A549 (cell line): ENCODE results near the gene ARHGAP32. TPM values are rescaled to one million over a fixed set of nuclear protein-coding genes. Genes with fewer than 3 reads are reported as not detected.

Experiments used
- ATAC-seq, 2 experiments: fragments of 200-7000 bp in 1 of 2; fragments of >200 bp in 1 of 2; cut with Nextera tagmentation in 1 of 2; cut with Tn5 transposase in 1 of 2; 3 replicates each; pipeline versions ENCODE4 v1.8.0 to v1.9.1; 2018 to 2020; ENCODE audit warnings: mild to moderate bottlenecking in 1 of 2, moderate library complexity in 1 of 2
- CTCF ChIA-PET: fragments of 300-600 bp; sonication (Branson Sonifier 250); formaldehyde crosslinking; extraction: SDS; loops from one replicate; lab custom pipeline; 2021; ENCODE audit warnings: antibody characterized with exemption, inconsistent platforms; lab: Yijun Ruan, JAX
- POLR2A ChIA-PET: fragments of 350-600 bp; formaldehyde crosslinking; extraction: SDS; loops from one replicate; lab custom pipeline; 2021; ENCODE audit warnings: antibody characterized with exemption, inconsistent platforms; lab: Yijun Ruan, JAX
- DNase-seq, 2 experiments: peaks; one replicate each; pipeline versions ENCODE4 v3.0.0 to v3.0.0-alpha.2; 2011 to 2016; ENCODE audit warnings: low read depth in 1 of 2, low spot score in 1 of 2
- FAIRE-seq: peaks from 2 replicates; lab custom pipeline; 2011; peaks lifted over from hg19 to GRCh38; lab: Jason Lieb, UNC
- H3K27ac ChIP-seq, 2 experiments: fragments of >200 bp; sonication (Bioruptor Twin); formaldehyde crosslinking; 3 replicates each; pipeline ENCODE4 v1.5.1; 2016 to 2017
- H3K4me1 ChIP-seq: fragments of >200 bp; sonication (Bioruptor Twin); formaldehyde crosslinking; 3 replicates; pipeline ENCODE4 v1.6.1; 2016
- H3K4me2 ChIP-seq: fragments of >200 bp; sonication (Bioruptor Twin); formaldehyde crosslinking; 3 replicates; pipeline ENCODE4 v1.6.1; 2016
- H3K4me3 ChIP-seq: fragments of >200 bp; sonication (Bioruptor Twin); formaldehyde crosslinking; 3 replicates; pipeline ENCODE4 v1.5.1; 2016
- H3K9me3 ChIP-seq: fragments of >200 bp; sonication (Bioruptor Twin); formaldehyde crosslinking; 3 replicates; pipeline ENCODE4 v1.6.1; 2016
- CBX2 ChIP-seq: fragments of 200-600 bp; sonication (generic); IDR thresholded peaks from 2 replicates; pipeline ENCODE4 v1.6.1; 2016; ENCODE audit warnings: low read depth, mild to moderate bottlenecking, borderline replicate concordance
- CTCF ChIP-seq: fragments of >200 bp; sonication (Bioruptor Twin); formaldehyde crosslinking; IDR thresholded peaks from 3 replicates; pipeline ENCODE4 v1.5.1; 2016
- EHMT2 ChIP-seq: fragments of 200-600 bp; sonication (generic); IDR thresholded peaks from 2 replicates; pipeline ENCODE4 v1.6.1; 2016; ENCODE audit warnings: antibody characterized with exemption, low read depth, mild to moderate bottlenecking, moderate library complexity
- FOSB ChIP-seq: fragments of 250-450 bp; sonication (Bioruptor Pico); IDR thresholded peaks from 2 replicates; pipeline ENCODE4 v1.5.0; 2020; ENCODE audit warnings: mild to moderate bottlenecking, moderate library complexity
- FOXS1 ChIP-seq: fragments of 250-450 bp; sonication (Bioruptor Pico); IDR thresholded peaks from 2 replicates; pipeline ENCODE4 v1.5.0; 2020; ENCODE audit warnings: mild to moderate bottlenecking, moderate library complexity
- HOXA7 ChIP-seq: fragments of 250-450 bp; sonication (Bioruptor Pico); IDR thresholded peaks from 2 replicates; pipeline ENCODE4 v1.5.0; 2020; ENCODE audit warnings: mild to moderate bottlenecking, moderate library complexity
- HOXB5 ChIP-seq: fragments of 250-450 bp; sonication (Bioruptor Pico); IDR thresholded peaks from 2 replicates; pipeline ENCODE4 v1.5.0; 2020; ENCODE audit warnings: mild to moderate bottlenecking, moderate library complexity
- KDM1A ChIP-seq: fragments of 200-600 bp; sonication (generic); IDR thresholded peaks from 2 replicates; pipeline ENCODE4 v1.6.1; 2016; ENCODE audit warnings: low read depth, mild to moderate bottlenecking
- KDM5A ChIP-seq: fragments of 200-600 bp; sonication (generic); IDR thresholded peaks from 2 replicates; pipeline ENCODE4 v1.6.1; 2016; ENCODE audit warnings: antibody characterized with exemption, mild to moderate bottlenecking
- RAD21 ChIP-seq, 2 experiments: fragments of >200 bp in 1 of 2; sonication (Bioruptor Twin) in 1 of 2; formaldehyde crosslinking in 1 of 2; IDR thresholded peaks in 1 of 2; conservative IDR thresholded peaks in 1 of 2; 2 replicates in 1 of 2; 3 replicates in 1 of 2; pipeline ENCODE4 v1.6.1; 2012 to 2018; ENCODE audit warnings: inconsistent platforms in 1 of 2
- REST ChIP-seq: fragments of 200-600 bp; sonication (generic); IDR thresholded peaks from 2 replicates; pipeline ENCODE4 v1.6.1; 2016; ENCODE audit warnings: antibody characterized with exemption, mild to moderate bottlenecking, moderate library complexity
- RFX5 ChIP-seq: fragments of 450-650 bp; IDR thresholded peaks from 2 replicates; pipeline ENCODE4 v1.7.1; 2014; ENCODE audit warnings: antibody characterized with exemption, mild to moderate bottlenecking, moderate library complexity
- RNF2 ChIP-seq: fragments of 200-600 bp; sonication (generic); IDR thresholded peaks from 2 replicates; pipeline ENCODE4 v1.6.1; 2016; ENCODE audit warnings: low read depth, mild to moderate bottlenecking, antibody characterized with exemption, moderate library complexity, borderline replicate concordance
- SMC3 ChIP-seq: fragments of >200 bp; sonication (Bioruptor Twin); formaldehyde crosslinking; IDR thresholded peaks from 3 replicates; pipeline ENCODE4 v1.6.1; 2018; ENCODE audit warnings: inconsistent platforms
- SREBF2 ChIP-seq: fragments of 450-650 bp; IDR thresholded peaks from 2 replicates; pipeline ENCODE4 v1.6.1; 2014; ENCODE audit warnings: mild to moderate bottlenecking, moderate library complexity
- TFCP2L1 ChIP-seq: fragments of 250-450 bp; sonication (Bioruptor Pico); IDR thresholded peaks from 2 replicates; pipeline ENCODE4 v1.5.0; 2021; ENCODE audit warnings: mild to moderate bottlenecking
- ZC3H11A ChIP-seq: fragments of 450-650 bp; IDR thresholded peaks from 2 replicates; pipeline ENCODE4 v1.6.1; 2014; ENCODE audit warnings: antibody characterized with exemption, mild to moderate bottlenecking
- ZNF302 ChIP-seq: fragments of 250-450 bp; sonication (Bioruptor Pico); IDR thresholded peaks from 2 replicates; pipeline ENCODE4 v1.9.0; 2021; ENCODE audit warnings: inconsistent platforms, mild to moderate bottlenecking, moderate library complexity
- WGBS: methylation state at CpG from one replicate; pipeline ENCODE4 v1.1.6; 2017; ENCODE audit errors: missing lambda C conversion rate; 5-methylcytosine and 5-hydroxymethylcytosine counted together
- polyA plus RNA-seq, 4 experiments: library from polyadenylated mRNA; depleted of rRNA in 3 of 4; stranded (reverse); fragments of >200 nt; fragmentation: RNase III in 1 of 4; extraction: RNeasy Plus Mini Kit Qiagen cat#74134 plus additional on column Dnase treatment in 1 of 4; gene quantifications; 2 replicates in 3 of 4; 3 replicates in 1 of 4; pipeline ENCODE4 v1.2.3, GENCODE V29; 2011 to 2017

ARHGAP32 gene
- polyA plus RNA-seq, 2 of the 4 experiments (the other 2 are of a cell fraction) = 4.4 to 9.0 TPM

- H3K4me1 ChIP-seq = no peaks in the 10 kb centered on the region
- WGBS = 82% methylated on average over 6 of the region's 6 CpGs
- no peak for FAIRE-seq
These were observed 37.9 kb upstream of the ARHGAP32 start for GRCh38 chr11:129230006-129230405.

GRCh38 chr11:129226207-129226798, 34.2 kb upstream of the ARHGAP32 start:
- FAIRE-seq (no peak), DNase-seq (no peak), ATAC-seq (no peak)
- POLR2A ChIA-PET = no interaction called here
- H3K4me2 ChIP-seq = no peak overlapping the region
- H3K9me3 ChIP-seq = peaks cover 3% of the 10 kb centered on the region; the same call in 2 of the 3 replicates
- CTCF ChIA-PET = no interaction called here
- WGBS = 93% methylated on average over 2 of the region's 2 CpGs
- peaks cover 6% of the 10 kb centered on the region; the same call in 2 of the 3 replicates for H3K4me1 ChIP-seq
- no peak overlapping the region for H3K4me3 ChIP-seq
- H3K27ac ChIP-seq = no peak overlapping the region
- TF ChIP-seq ZC3H11A (no peak), KDM1A (no peak), KDM5A (no peak), RNF2 (no peak), SREBF2 (no peak), ZNF302 (CRISPR knock-in tag) (no peak), HOXB5 (CRISPR knock-in tag) (no peak), RFX5 (no peak), FOXS1 (CRISPR knock-in tag) (no peak), REST (no peak), CBX2 (no peak), EHMT2 (no peak)

More at GRCh38 chr11:129230006-129230405, 37.9 kb upstream of the ARHGAP32 start:
- Histone ChIP-seq H3K9me3 (peaks cover 3% of the 10 kb centered on the region; the same call in 2 of the 3 replicates), H3K27ac (no peak overlapping the region)
- no peak for DNase-seq
- ATAC-seq = no peak
- POLR2A ChIA-PET = no interaction called here
- TF ChIP-seq RAD21 (conservative IDR thresholded peaks at IDR 0.05 in 1 of 2, IDR thresholded peaks at IDR 0.05 in 1 of 2) = peak; percentile 26 to 52; a peak in 3 of 5 replicates
- TF ChIP-seq SMC3 = peak; percentile 3; the same call in 1 of the 3 replicates
- TF ChIP-seq KDM5A = no peak
- TF ChIP-seq HOXA7 (CRISPR knock-in tag) = no peak
- TF ChIP-seq REST = no peak
- peak; percentile 34; the same call in 2 of the 3 replicates for TF ChIP-seq CTCF
- TF ChIP-seq HOXB5 (CRISPR knock-in tag) = no peak
- TF ChIP-seq FOSB (CRISPR knock-in tag) = no peak
- no peak for TF ChIP-seq TFCP2L1 (CRISPR knock-in tag)
- TF ChIP-seq, all 56 proteins: peak for 3
- CTCF ChIA-PET = interaction anchor here (0.7 to 2.7 kb wide), 6 partner anchors 12 to 462 kb away, joined by 3 to 17 read pairs (median 3); no protein-coding TSS in a partner anchor
- H3K4me2 ChIP-seq = no peak overlapping the region
- no peak overlapping the region for H3K4me3 ChIP-seq
